ENCODE measurements around the gene PAM. TPM values are rescaled to one million over a fixed set of nuclear protein-coding genes. Genes with fewer than 3 reads are reported as not detected.

PAM gene
- total and polyA plus RNA-seq, 2 donors (not counting 3 experiments of a cell fraction or from before 2014, with no cell fraction given), result 118 to 176 TPM

DNA sequence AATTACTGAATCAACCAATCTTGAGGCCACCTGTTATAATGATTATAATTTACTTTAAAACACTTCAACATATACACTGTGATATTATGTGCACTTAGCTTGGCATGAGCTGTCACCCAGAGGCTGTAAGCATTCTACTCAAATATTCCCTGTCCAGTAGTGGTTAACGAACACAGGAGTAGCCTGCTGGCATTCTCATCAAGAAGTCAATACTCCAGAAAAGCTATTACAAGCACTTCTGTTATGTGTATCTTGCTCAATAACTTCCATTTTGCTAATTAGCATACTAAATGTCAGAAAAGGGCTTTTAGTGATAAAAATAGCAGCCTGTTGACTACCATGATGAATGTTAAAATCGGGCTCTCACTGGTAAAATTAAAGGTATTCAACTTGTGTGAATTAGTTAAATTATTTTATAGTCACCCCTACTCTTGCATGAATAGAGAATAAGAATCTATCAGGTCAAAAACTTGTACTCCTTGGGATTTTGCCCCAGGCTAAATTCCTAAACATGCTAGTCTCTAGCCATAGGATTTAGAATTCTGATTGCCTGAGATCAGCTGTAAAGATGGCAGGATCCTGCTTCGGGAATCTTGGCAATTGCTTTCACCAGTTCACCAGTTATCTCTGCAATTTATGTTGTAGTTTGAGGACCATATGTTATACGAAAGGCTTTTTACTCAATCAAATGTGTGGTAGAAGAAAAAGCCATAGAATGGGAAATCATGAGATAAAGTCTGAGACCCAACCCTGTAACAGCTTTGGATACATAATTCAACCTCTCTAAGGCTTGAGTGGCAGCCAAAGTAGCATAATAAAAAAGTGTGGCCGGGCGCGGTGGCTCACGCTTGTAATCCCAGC is 43.4 kb upstream of the PAM start:
- H3K9me1 ChIP-seq (replicated peaks; ENCODE audit: control insufficient read depth, extremely low read depth, insufficient read depth, low read length), result no peaks in the 10 kb centered on the region
- no peaks in the 10 kb centered on the region for H3K27me3 ChIP-seq (ENCODE audit: control insufficient read depth in 2 of 2, insufficient read depth in 2 of 2, low read length in 2 of 2)
- FAIRE-seq, result no peak
- intact Hi-C loops (cut with micrococcal nuclease) (loop anchor here (10.0 kb wide), 1 partner anchor 263 kb away; no protein-coding TSS in a partner anchor), dilution Hi-C loops (cut with MboI; ENCODE audit: extremely low pct_ligation_motif_present, low sequenced_read_pairs) (no loop called here)
- no peaks in the 10 kb centered on the region for H3K79me2 ChIP-seq (ENCODE audit: control insufficient read depth, insufficient read depth, low read length)
- TF ChIP-seq JUN (IDR thresholded peaks at IDR 0.05; ENCODE audit: borderline replicate concordance, insufficient read depth, insufficient read length, low read depth), result no peak
- no peak overlapping the region for H3K9ac ChIP-seq (replicated peaks; ENCODE audit: extremely low read depth, insufficient read depth, low read length)
- ChIA-PET POLR2A (no interaction called here), CTCF (no interaction called here)
- peaks cover 7% of the 10 kb centered on the region for H3K4me1 ChIP-seq (ENCODE audit: control insufficient read depth, extremely low read depth, insufficient read depth, low read length)
- H3K27ac ChIP-seq (ENCODE audit: insufficient read depth, low read depth, low read length), result no peak overlapping the region
- no peaks in the 10 kb centered on the region for H3K9me3 ChIP-seq (replicated peaks; ENCODE audit: control insufficient read depth, insufficient read depth, low read length)
- H3K4me3 ChIP-seq (replicated peaks in 1 of 3; ENCODE audit: insufficient read depth in 1 of 3, low read depth in 1 of 3, low read length in 3 of 3), result no peak overlapping the region
- no peaks in the 10 kb centered on the region for H4K20me1 ChIP-seq (replicated peaks; ENCODE audit: control insufficient read depth, extremely low read depth, insufficient read depth, low read length)
- no peaks in the 10 kb centered on the region for H3K36me3 ChIP-seq (ENCODE audit: control insufficient read depth in 2 of 2, extremely low read depth in 1 of 2, insufficient read depth in 2 of 2, low read length in 2 of 2)
- DNase-seq (ENCODE audit: low read depth, low spot score), result no peak
- BruUV-seq (replicated peaks), result no TSS peak
- no peak overlapping the region for H3K4me2 ChIP-seq (ENCODE audit: insufficient read depth, low read length)
- H2AFZ ChIP-seq (ENCODE audit: low read depth, low read length), result no peak overlapping the region

DNA sequence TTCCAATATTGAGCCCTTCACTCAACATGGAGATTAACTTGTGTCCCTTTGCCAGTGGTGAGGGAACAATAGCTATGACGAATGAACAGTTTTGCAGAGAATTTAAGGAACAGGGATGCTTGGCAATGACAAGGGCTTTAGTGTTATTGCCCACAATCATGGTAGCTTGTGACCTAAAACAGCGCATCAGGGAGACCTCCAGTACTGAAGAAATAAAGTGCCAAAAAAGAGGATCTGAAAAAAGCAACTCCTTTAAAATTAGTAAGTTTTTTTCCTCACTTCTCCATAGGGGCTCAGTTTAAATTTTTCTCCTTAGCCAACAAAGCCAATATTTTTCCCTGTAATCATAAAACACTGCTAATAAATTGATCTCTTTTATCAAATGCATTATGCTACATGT is 41.8 kb upstream of the PAM start:
- Histone ChIP-seq H3K9me3 (replicated peaks; ENCODE audit: control insufficient read depth, insufficient read depth, low read length) (no peaks in the 10 kb centered on the region), H3K4me3 (replicated peaks in 1 of 3; ENCODE audit: insufficient read depth in 1 of 3, low read depth in 1 of 3, low read length in 3 of 3) (no peak overlapping the region), H3K4me2 (ENCODE audit: insufficient read depth, low read length) (no peak overlapping the region), H4K20me1 (replicated peaks; ENCODE audit: control insufficient read depth, extremely low read depth, insufficient read depth, low read length) (no peaks in the 10 kb centered on the region), H3K9me1 (replicated peaks; ENCODE audit: control insufficient read depth, extremely low read depth, insufficient read depth, low read length) (no peaks in the 10 kb centered on the region), H2AFZ (ENCODE audit: low read depth, low read length) (no peak overlapping the region), H3K36me3 (ENCODE audit: control insufficient read depth in 2 of 2, extremely low read depth in 1 of 2, insufficient read depth in 2 of 2, low read length in 2 of 2) (no peaks in the 10 kb centered on the region), H3K9ac (replicated peaks; ENCODE audit: extremely low read depth, insufficient read depth, low read length) (no peak overlapping the region), H3K4me1 (ENCODE audit: control insufficient read depth, extremely low read depth, insufficient read depth, low read length) (peaks cover 7% of the 10 kb centered on the region), H3K79me2 (ENCODE audit: control insufficient read depth, insufficient read depth, low read length) (no peaks in the 10 kb centered on the region), H3K27ac (ENCODE audit: insufficient read depth, low read depth, low read length) (no peak overlapping the region), H3K27me3 (ENCODE audit: control insufficient read depth in 2 of 2, insufficient read depth in 2 of 2, low read length in 2 of 2) (no peaks in the 10 kb centered on the region)
- TF ChIP-seq, protein P1, sequence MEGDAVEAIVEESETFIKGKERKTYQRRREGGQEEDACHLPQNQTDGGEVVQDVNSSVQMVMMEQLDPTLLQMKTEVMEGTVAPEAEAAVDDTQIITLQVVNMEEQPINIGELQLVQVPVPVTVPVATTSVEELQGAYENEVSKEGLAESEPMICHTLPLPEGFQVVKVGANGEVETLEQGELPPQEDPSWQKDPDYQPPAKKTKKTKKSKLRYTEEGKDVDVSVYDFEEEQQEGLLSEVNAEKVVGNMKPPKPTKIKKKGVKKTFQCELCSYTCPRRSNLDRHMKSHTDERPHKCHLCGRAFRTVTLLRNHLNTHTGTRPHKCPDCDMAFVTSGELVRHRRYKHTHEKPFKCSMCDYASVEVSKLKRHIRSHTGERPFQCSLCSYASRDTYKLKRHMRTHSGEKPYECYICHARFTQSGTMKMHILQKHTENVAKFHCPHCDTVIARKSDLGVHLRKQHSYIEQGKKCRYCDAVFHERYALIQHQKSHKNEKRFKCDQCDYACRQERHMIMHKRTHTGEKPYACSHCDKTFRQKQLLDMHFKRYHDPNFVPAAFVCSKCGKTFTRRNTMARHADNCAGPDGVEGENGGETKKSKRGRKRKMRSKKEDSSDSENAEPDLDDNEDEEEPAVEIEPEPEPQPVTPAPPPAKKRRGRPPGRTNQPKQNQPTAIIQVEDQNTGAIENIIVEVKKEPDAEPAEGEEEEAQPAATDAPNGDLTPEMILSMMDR (IDR thresholded peaks at IDR 0.05; ENCODE audit: extremely low read depth in 1 of 2, insufficient read depth in 1 of 2, low read depth in 1 of 2, low read length in 2 of 2), result no peak
- no peak for TF ChIP-seq POLR2AphosphoS5 (IDR thresholded peaks at IDR 0.05; ENCODE audit: insufficient read depth, low read depth, low read length)
- no peak for TF ChIP-seq FOS (IDR thresholded peaks at IDR 0.05; ENCODE audit: borderline replicate concordance, insufficient read depth, low read length)
- TF ChIP-seq JUN (IDR thresholded peaks at IDR 0.05; ENCODE audit: borderline replicate concordance, insufficient read depth, insufficient read length, low read depth), result no peak
- TF ChIP-seq POLR2A (IDR thresholded peaks at IDR 0.05; ENCODE audit: low read depth, low read length), result no peak
- TF ChIP-seq GATA2 (IDR thresholded peaks at IDR 0.05; ENCODE audit: insufficient read depth, insufficient read length, low read depth, low read length), result no peak
- TF ChIP-seq EZH2 (IDR thresholded peaks at IDR 0.05; ENCODE audit: borderline replicate concordance, low read depth, low read length, severe bottlenecking), result no peak
- no peak for TF ChIP-seq MYC (IDR thresholded peaks at IDR 0.05; ENCODE audit: low read depth, low read length)
- TF ChIP-seq, protein P2, sequence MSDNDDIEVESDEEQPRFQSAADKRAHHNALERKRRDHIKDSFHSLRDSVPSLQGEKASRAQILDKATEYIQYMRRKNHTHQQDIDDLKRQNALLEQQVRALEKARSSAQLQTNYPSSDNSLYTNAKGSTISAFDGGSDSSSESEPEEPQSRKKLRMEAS (IDR thresholded peaks at IDR 0.05; ENCODE audit: insufficient read depth, insufficient read length), result no peak
- no peak for DNase-seq (ENCODE audit: low read depth, low spot score)
- intact Hi-C loops (cut with micrococcal nuclease), result loop anchor here (10.0 kb wide), 1 partner anchor 262 kb away; no protein-coding TSS in a partner anchor
- no TSS peak for BruUV-seq (replicated peaks)
- dilution Hi-C loops (cut with MboI; ENCODE audit: extremely low pct_ligation_motif_present, low sequenced_read_pairs), result no loop called here
- ChIA-PET CTCF (no interaction called here), POLR2A (no interaction called here)
- no peak for FAIRE-seq
